OCI-LY3 (cell line): ENCODE measurements around the gene CHI3L2.
A peak's percentile ranks its signal among the peaks of the same experiment; 100 is the strongest.

ENCODE experiments used
- H2AFZ ChIP-seq: fragments of 200-600, 300-600 bp; shearing (Covaris generic); 2 replicates; pipeline ENCODE4 v1.6.0; 2014; ENCODE audit warnings: antibody characterized with exemption, low read depth, low read length
- H3K27ac ChIP-seq: fragments of 200-600, 300-600 bp; sonication (generic); 2 replicates; pipeline ENCODE4 v1.5.1; 2014; ENCODE audit warnings: mild to moderate bottlenecking, low read length, moderate library complexity, mixed read lengths
- H3K27me3 ChIP-seq: fragments of 200-600, 300-600 bp; sonication (generic); 2 replicates; pipeline ENCODE4 v1.6.1; 2014; ENCODE audit warnings: low read depth, low read length, mixed read lengths
- H3K36me3 ChIP-seq: fragments of 200-600, 300-600 bp; sonication (generic); replicated peaks from 2 replicates; pipeline ENCODE3; 2014; ENCODE audit warnings: low read depth, low read length, mixed read lengths
- H3K4me1 ChIP-seq: fragments of 300-600, 200-600 bp; sonication (generic); 2 replicates; pipeline ENCODE4 v1.6.1; 2014; ENCODE audit warnings: low read length, mixed read lengths
- H3K4me2 ChIP-seq: fragments of 200-600, 300-600 bp; sonication (generic); 2 replicates; pipeline ENCODE4 v1.6.1; 2014; ENCODE audit warnings: low read length, mixed read lengths
- H3K4me3 ChIP-seq: fragments of 300-600, 200-600 bp; sonication (generic); 2 replicates; pipeline ENCODE4 v1.5.1; 2014; ENCODE audit warnings: antibody characterized with exemption, mild to moderate bottlenecking, low read length, moderate library complexity
- H3K79me2 ChIP-seq: fragments of 300-600, 200-600 bp; shearing (Covaris generic); 2 replicates; pipeline ENCODE4 v1.6.1; 2014; ENCODE audit warnings: mild to moderate bottlenecking, low read length, mixed read lengths
- H3K9ac ChIP-seq: fragments of 300-600, 200-600 bp; shearing (Covaris generic); 2 replicates; pipeline ENCODE4 v1.6.0; 2014; ENCODE audit warnings: mild to moderate bottlenecking, low read length, moderate library complexity
- H3K9me3 ChIP-seq: fragments of 200-600, 300-600 bp; shearing (Covaris generic); 2 replicates; pipeline ENCODE4 v1.6.1; 2014; ENCODE audit warnings: low read length, mixed read lengths; ENCODE audit not compliant: insufficient read depth
- H4K20me1 ChIP-seq: fragments of 200-600, 300-600 bp; sonication (generic); 2 replicates; pipeline ENCODE4 v1.6.1; 2016; ENCODE audit warnings: low read length, mixed read lengths; ENCODE audit not compliant: insufficient read depth
- EZH2phosphoT487 ChIP-seq: fragments of 200-600 bp; shearing (Covaris generic); IDR thresholded peaks from 2 replicates; pipeline ENCODE4 v1.6.1; 2018; ENCODE audit warnings: antibody characterized with exemption, mixed run types, low read depth
- TF ChIP-seq, protein P1 (sequence below): fragments of 200-600, 300-600 bp; sonication (generic); IDR thresholded peaks from 2 replicates; pipeline ENCODE4 v1.5.1; 2014; ENCODE audit warnings: antibody characterized with exemption, low read length, low read depth

CHI3L2 gene

GRCh38 chr1:111218701-111219556, 8.6 kb upstream of the CHI3L2 start:
- Histone ChIP-seq H3K27me3 (no peaks in the 10 kb centered on the region), H3K27ac (peak overlapping the region; percentile 27; the same call in 1 of the 2 replicates), H4K20me1 (no peaks in the 10 kb centered on the region), H2AFZ (no peak overlapping the region; the same call in 1 of the 2 replicates), H3K4me3 (no peak overlapping the region), H3K4me2 (peak overlapping the region; percentile 38; the same call in 1 of the 2 replicates), H3K79me2 (no peaks in the 10 kb centered on the region), H3K4me1 (peaks cover 81% of the 10 kb centered on the region), H3K9me3 (peaks cover 38% of the 10 kb centered on the region; the same call in 1 of the 2 replicates), H3K9ac (no peak overlapping the region), H3K36me3 (no peaks in the 10 kb centered on the region)
- no peak for TF ChIP-seq EZH2phosphoT487
- TF ChIP-seq, protein P1, sequence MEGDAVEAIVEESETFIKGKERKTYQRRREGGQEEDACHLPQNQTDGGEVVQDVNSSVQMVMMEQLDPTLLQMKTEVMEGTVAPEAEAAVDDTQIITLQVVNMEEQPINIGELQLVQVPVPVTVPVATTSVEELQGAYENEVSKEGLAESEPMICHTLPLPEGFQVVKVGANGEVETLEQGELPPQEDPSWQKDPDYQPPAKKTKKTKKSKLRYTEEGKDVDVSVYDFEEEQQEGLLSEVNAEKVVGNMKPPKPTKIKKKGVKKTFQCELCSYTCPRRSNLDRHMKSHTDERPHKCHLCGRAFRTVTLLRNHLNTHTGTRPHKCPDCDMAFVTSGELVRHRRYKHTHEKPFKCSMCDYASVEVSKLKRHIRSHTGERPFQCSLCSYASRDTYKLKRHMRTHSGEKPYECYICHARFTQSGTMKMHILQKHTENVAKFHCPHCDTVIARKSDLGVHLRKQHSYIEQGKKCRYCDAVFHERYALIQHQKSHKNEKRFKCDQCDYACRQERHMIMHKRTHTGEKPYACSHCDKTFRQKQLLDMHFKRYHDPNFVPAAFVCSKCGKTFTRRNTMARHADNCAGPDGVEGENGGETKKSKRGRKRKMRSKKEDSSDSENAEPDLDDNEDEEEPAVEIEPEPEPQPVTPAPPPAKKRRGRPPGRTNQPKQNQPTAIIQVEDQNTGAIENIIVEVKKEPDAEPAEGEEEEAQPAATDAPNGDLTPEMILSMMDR, result no peak

DNA sequence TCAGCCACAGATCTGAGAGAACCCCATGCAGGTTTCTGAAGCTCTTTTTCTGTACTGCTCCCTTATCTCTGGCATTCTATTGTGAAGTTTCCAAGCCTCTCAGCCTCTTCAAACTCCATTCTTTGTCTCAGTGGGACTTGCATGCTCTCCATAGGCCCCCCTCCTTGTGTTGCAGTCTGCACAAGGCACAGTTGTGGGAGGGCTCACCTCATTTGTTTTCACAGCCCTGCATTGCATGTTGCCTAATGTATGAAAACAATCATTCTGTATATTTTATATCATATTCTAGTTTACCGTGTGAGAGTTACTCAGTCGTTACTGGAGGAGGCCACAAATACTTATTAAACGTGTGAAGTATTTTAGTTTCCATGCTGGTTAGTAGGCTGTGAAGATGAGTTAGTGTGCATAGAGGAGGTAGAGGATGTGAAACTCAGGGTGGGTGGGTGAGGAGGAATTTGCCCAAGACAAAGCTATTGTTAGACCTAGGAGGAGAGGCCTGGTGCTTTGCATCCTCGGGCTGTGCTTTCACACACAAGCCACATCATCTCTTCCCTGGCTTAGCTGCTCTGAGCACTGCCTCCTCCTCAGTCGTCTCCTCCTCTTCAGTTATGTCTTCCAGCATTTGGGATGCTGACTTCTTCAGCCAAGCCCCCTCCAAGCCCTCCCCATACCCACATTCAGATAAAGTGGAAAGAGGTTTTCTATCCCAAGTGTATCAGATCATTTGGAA, 7.8 kb upstream of the CHI3L2 start:
- Histone ChIP-seq H3K27ac (peak overlapping the region; percentile 27), H3K9me3 (peaks cover 30% of the 10 kb centered on the region; the same call in 1 of the 2 replicates), H3K4me1 (peaks cover 73% of the 10 kb centered on the region), H3K4me2 (peak overlapping the region; percentile 38), H2AFZ (no peak overlapping the region; the same call in 1 of the 2 replicates), H3K79me2 (no peaks in the 10 kb centered on the region), H4K20me1 (no peaks in the 10 kb centered on the region), H3K9ac (no peak overlapping the region), H3K27me3 (no peaks in the 10 kb centered on the region), H3K36me3 (no peaks in the 10 kb centered on the region), H3K4me3 (no peak overlapping the region)
- TF ChIP-seq, protein P1, result no peak
- no peak for TF ChIP-seq EZH2phosphoT487

GRCh38 chr1:111220302-111220890, 7.1 kb upstream of the CHI3L2 start:
- TF ChIP-seq EZH2phosphoT487, result no peak
- TF ChIP-seq, protein P1, result no peak
- Histone ChIP-seq H4K20me1 (no peaks in the 10 kb centered on the region), H3K36me3 (no peaks in the 10 kb centered on the region), H3K79me2 (no peaks in the 10 kb centered on the region), H3K27me3 (no peaks in the 10 kb centered on the region; the same call in 1 of the 2 replicates), H3K9me3 (peaks cover 29% of the 10 kb centered on the region; the same call in 1 of the 2 replicates), H3K4me2 (peak overlapping the region; percentile 38), H3K27ac (no peak overlapping the region), H3K4me1 (peaks cover 67% of the 10 kb centered on the region), H3K4me3 (no peak overlapping the region), H3K9ac (no peak overlapping the region), H2AFZ (no peak overlapping the region)

- H3K9ac ChIP-seq, result no peak overlapping the region
- no peak overlapping the region for H2AFZ ChIP-seq
- no peak for TF ChIP-seq EZH2phosphoT487
- TF ChIP-seq, protein P1, result no peak
- H3K9me3 ChIP-seq, result peaks cover 29% of the 10 kb centered on the region; the same call in 1 of the 2 replicates
- H3K4me2 ChIP-seq, result peak overlapping the region; percentile 71
- H3K27ac ChIP-seq, result 0 out of 2 replicates have a peak overlapping the region, but pooled peaks have one; percentile 18
- no peaks in the 10 kb centered on the region for H3K79me2 ChIP-seq
- H3K4me1 ChIP-seq, result peaks cover 58% of the 10 kb centered on the region
- H3K4me3 ChIP-seq, result no peak overlapping the region
- no peaks in the 10 kb centered on the region for H3K36me3 ChIP-seq
- no peaks in the 10 kb centered on the region; the same call in 1 of the 2 replicates for H3K27me3 ChIP-seq
- H4K20me1 ChIP-seq, result no peaks in the 10 kb centered on the region
These were observed 6.3 kb upstream of the CHI3L2 start for GRCh38 chr1:111221276-111221632.
